ENCODE results near the gene PNPLA7.

PNPLA7 gene

DNA sequence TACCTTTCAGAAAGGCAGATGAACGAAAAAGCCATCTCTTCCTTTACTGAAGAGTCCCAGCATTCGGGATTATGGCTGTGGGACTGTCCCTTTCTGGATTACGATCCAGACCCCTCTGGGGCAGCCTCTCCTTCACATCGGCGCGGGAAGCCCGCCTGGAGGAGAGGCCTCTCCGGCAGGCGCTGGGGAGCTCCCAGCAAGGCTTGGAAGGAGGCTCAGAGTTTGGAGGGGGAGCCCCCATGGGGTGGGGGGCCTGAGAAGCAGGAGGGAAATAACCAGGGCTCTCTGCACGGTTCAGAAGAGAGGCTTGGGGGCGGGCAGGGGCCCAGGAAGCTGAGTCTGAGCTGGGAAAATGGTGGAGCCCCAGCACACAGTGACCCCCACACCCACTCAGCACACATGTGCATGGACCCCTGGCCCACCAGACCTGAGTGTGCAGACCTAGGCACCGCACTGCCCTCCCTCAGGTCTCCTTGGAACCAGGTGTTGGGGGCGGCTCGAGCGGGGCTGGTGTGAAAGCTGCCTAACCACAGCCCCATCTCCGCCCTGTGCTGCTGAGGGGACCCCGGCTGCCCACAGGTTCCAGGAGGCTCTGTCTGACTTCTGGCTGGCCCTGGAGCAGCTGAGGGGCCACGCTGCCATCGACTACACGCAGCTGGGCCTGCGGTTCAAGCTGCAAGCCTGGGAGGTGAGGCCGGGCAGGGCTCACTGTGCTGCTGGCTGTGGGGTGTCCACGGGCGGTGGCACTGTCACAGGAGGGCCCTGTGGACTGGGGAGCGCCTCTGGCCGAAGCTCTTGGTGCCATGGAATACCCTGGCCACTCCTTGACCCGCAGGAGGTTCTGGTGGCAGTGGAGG is 122.5 kb downstream of the PNPLA7 start:
- peaks cover 19% of the 10 kb centered on the region for H3K4me1 ChIP-seq (ENCODE audit: insufficient read depth, poor library complexity, severe bottlenecking)
- peak; percentile 51 for DNase-seq (ENCODE audit: low spot score)
- no peaks in the 10 kb centered on the region for H3K27me3 ChIP-seq (ENCODE audit: insufficient read depth, poor library complexity, severe bottlenecking)
- TF ChIP-seq, protein P1, sequence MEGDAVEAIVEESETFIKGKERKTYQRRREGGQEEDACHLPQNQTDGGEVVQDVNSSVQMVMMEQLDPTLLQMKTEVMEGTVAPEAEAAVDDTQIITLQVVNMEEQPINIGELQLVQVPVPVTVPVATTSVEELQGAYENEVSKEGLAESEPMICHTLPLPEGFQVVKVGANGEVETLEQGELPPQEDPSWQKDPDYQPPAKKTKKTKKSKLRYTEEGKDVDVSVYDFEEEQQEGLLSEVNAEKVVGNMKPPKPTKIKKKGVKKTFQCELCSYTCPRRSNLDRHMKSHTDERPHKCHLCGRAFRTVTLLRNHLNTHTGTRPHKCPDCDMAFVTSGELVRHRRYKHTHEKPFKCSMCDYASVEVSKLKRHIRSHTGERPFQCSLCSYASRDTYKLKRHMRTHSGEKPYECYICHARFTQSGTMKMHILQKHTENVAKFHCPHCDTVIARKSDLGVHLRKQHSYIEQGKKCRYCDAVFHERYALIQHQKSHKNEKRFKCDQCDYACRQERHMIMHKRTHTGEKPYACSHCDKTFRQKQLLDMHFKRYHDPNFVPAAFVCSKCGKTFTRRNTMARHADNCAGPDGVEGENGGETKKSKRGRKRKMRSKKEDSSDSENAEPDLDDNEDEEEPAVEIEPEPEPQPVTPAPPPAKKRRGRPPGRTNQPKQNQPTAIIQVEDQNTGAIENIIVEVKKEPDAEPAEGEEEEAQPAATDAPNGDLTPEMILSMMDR (IDR thresholded peaks at IDR 0.05; ENCODE audit: poor library complexity, severe bottlenecking) = no peak
- H3K4me3 ChIP-seq (ENCODE audit: severe bottlenecking) = no peak overlapping the region
- H3K36me3 ChIP-seq (ENCODE audit: low read depth) = no peaks in the 10 kb centered on the region
- H3K9me3 ChIP-seq (ENCODE audit: severe bottlenecking) = no peaks in the 10 kb centered on the region
- H3K27ac ChIP-seq (ENCODE audit: poor library complexity, severe bottlenecking) = no peak overlapping the region
- ATAC-seq (ENCODE audit: low read depth) = no peak

DNA sequence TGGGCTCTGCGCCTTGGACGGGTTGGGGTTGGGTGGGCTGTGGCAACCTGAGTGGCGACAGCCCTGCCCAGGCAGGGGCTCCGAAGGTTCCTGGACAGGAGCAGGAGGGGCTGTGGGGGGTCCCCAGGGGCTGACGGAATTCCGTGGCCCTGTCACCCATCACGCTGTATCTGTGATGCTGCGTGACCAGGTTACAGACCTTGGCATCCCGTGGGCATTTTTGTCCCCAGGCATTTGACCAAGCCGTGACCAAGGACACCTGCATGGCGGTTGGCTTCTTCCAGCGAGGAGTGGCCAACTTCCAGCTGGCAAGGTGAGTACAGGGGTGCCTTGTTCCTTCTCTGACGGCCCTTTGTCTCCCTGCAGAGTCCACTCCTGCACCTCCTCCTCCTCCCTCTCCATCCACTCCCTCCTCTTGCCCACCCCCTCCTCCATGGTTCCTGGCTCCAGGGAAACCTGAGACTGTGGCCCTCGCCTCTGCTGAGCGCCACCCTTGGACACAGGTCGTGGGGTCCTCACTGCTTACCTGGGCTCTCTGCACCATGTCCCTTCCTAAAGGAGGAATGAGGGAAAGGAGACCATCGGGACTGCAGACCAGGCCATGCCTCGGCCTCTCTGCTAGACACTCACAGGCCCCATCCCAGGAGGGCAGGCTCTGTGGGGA is 124.1 kb downstream of the PNPLA7 start:
- Histone ChIP-seq H3K36me3 (ENCODE audit: low read depth) (no peaks in the 10 kb centered on the region), H3K27me3 (ENCODE audit: insufficient read depth, poor library complexity, severe bottlenecking) (no peaks in the 10 kb centered on the region), H3K4me3 (ENCODE audit: severe bottlenecking) (no peak overlapping the region), H3K27ac (ENCODE audit: poor library complexity, severe bottlenecking) (peak overlapping the region; percentile 61), H3K9me3 (ENCODE audit: severe bottlenecking) (no peaks in the 10 kb centered on the region), H3K4me1 (ENCODE audit: insufficient read depth, poor library complexity, severe bottlenecking) (peaks cover 19% of the 10 kb centered on the region)
- no peak for ATAC-seq (ENCODE audit: low read depth)
- TF ChIP-seq, protein P1 (IDR thresholded peaks at IDR 0.05; ENCODE audit: poor library complexity, severe bottlenecking) = no peak
- no peak for DNase-seq (ENCODE audit: low spot score)

GRCh38 chr9:137423514-137424291 is 126.5 kb downstream of the PNPLA7 start:
- Histone ChIP-seq H3K27ac (ENCODE audit: poor library complexity, severe bottlenecking) (peak overlapping the region; percentile 61), H3K36me3 (ENCODE audit: low read depth) (0 out of 2 replicates have a peak, but pooled peaks cover 5% of the 10 kb centered on the region), H3K9me3 (ENCODE audit: severe bottlenecking) (no peaks in the 10 kb centered on the region), H3K27me3 (ENCODE audit: insufficient read depth, poor library complexity, severe bottlenecking) (no peaks in the 10 kb centered on the region), H3K4me3 (ENCODE audit: severe bottlenecking) (peak overlapping the region; percentile 98), H3K4me1 (ENCODE audit: insufficient read depth, poor library complexity, severe bottlenecking) (peaks cover 19% of the 10 kb centered on the region)
- DNase-seq (ENCODE audit: low spot score) (peak; percentile 84), ATAC-seq (ENCODE audit: low read depth) (peak; percentile 63)
- TF ChIP-seq, protein P1 (IDR thresholded peaks at IDR 0.05; ENCODE audit: poor library complexity, severe bottlenecking) = peak; percentile 85

- H3K9me3 ChIP-seq (ENCODE audit: severe bottlenecking) = no peaks in the 10 kb centered on the region
- no peaks in the 10 kb centered on the region for H3K27me3 ChIP-seq (ENCODE audit: insufficient read depth, poor library complexity, severe bottlenecking)
- 0 out of 2 replicates have a peak, but pooled peaks cover 5% of the 10 kb centered on the region for H3K36me3 ChIP-seq (ENCODE audit: low read depth)
- peak; percentile 69 for ATAC-seq (ENCODE audit: low read depth)
- TF ChIP-seq, protein P1 (IDR thresholded peaks at IDR 0.05; ENCODE audit: poor library complexity, severe bottlenecking) = peak; percentile 96
- peak within 1 kb of the TSS; percentile 98 for H3K4me3 ChIP-seq (ENCODE audit: severe bottlenecking)
- peaks cover 19% of the 10 kb centered on the region for H3K4me1 ChIP-seq (ENCODE audit: insufficient read depth, poor library complexity, severe bottlenecking)
- peak; percentile 93 for DNase-seq (ENCODE audit: low spot score)
- peak within 1 kb of the TSS; percentile 61 for H3K27ac ChIP-seq (ENCODE audit: poor library complexity, severe bottlenecking)
Observed at GRCh38 chr9:137422604-137423513, 127.3 kb downstream of the PNPLA7 start, which contains the start of the genes EXD3 and NOXA1. EXD3 (minus strand) TSS chr9:137423162; CDS start chr9:137395357, 27,805 bp downstream. NOXA1 (plus strand) TSS chr9:137423393; CDS start chr9:137423530, 137 bp downstream.
